Loucy (cell line): ENCODE results near the gene NAV2.

ENCODE experiments used
- EZH2phosphoT487 ChIP-seq: fragments of 200-600 bp; IDR thresholded peaks from 2 replicates; pipeline ENCODE4 v1.6.1; 2018; ENCODE audit warnings: antibody characterized with exemption, mild to moderate bottlenecking, moderate library complexity, borderline replicate concordance
- TF ChIP-seq, protein P1 (sequence below): fragments of 200-600 bp; sonication (generic); conservative IDR thresholded peaks from 2 replicates; pipeline ENCODE4 v1.5.1; 2014; ENCODE audit warnings: mild to moderate bottlenecking, antibody characterized with exemption, low read length

DNA sequence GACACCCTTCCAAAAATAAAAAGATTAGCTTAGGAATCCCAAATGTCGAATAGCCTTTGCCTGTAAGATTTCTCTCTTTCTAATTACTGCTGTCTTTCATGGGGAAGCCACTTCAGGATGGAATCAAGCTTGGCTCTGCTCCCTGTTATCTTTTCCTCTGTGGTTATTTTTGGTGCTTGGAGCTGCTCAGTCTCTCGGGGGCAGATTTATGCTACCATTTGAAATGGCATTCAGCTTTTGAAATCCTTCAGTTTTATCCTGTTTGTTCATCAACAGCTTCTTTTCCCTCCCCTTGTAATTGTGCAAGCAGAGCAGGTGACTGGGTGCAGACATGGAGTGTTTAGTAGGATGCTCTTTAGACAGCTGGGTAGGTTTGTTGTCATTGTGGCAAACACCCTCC lies 336.6 kb downstream of the NAV2 start:
- TF ChIP-seq, protein P1, sequence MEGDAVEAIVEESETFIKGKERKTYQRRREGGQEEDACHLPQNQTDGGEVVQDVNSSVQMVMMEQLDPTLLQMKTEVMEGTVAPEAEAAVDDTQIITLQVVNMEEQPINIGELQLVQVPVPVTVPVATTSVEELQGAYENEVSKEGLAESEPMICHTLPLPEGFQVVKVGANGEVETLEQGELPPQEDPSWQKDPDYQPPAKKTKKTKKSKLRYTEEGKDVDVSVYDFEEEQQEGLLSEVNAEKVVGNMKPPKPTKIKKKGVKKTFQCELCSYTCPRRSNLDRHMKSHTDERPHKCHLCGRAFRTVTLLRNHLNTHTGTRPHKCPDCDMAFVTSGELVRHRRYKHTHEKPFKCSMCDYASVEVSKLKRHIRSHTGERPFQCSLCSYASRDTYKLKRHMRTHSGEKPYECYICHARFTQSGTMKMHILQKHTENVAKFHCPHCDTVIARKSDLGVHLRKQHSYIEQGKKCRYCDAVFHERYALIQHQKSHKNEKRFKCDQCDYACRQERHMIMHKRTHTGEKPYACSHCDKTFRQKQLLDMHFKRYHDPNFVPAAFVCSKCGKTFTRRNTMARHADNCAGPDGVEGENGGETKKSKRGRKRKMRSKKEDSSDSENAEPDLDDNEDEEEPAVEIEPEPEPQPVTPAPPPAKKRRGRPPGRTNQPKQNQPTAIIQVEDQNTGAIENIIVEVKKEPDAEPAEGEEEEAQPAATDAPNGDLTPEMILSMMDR = no peak
- TF ChIP-seq EZH2phosphoT487 = no peak
